ENCODE data around the gene EFEMP2.
"Not testable (repeated sequence)": the region's sequence is repeated elsewhere in the genome, so short reads cannot be mapped to it uniquely, and the experiment has no call there.

EFEMP2 gene

DNA sequence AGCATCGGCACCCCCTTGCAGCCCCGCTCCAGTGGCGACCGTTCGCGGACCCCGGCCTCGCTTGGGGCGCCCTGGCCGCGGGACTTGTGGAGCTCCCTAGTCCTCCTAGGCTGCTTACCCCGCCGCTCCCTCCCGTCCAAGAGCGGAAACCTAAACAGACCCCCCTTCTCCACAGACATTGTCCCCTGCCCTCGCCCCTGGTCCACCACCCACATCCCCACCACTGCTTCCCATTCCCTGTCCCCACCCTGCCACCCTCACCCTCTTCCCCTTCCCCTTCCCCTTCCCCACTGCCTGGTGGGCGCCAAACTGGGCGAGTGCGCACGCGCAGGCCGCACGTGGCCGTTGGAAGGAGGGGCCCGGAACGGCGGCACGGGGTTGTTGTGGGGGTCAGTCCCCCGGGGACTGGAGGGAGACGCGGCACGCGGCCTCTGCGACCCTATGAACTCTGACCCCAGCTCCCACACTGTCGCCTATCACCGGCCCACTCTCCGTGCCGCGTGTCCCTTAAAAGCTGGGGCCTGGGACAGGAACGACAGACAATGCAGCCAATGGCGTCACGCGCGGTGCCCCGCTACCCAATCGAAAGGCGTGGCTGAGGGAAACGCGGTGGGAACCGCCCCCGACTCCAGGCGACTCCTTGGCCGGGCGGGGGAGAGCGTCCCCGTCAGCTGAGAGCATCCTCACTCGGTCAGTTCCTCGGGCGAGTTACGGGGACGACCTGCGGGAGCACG lies 39.1 kb downstream of the EFEMP2 start, which contains the start of gene SNX32:
SNX32 (plus strand) TSS at position 667 of the 734 bp plus-strand sequence. CDS start 103 bp downstream, outside the sequence.
- DNase-seq (ENCODE audit: low spot score) = peak; percentile 98
- no peak for TF ChIP-seq CTCF (IDR thresholded peaks at IDR 0.05; ENCODE audit: extremely low read depth, missing control alignments)

GRCh38 chr11:65832231-65832630 lies 40.4 kb downstream of the EFEMP2 start:
- DNase-seq (ENCODE audit: low spot score) = not testable (repeated sequence)

- TF ChIP-seq CTCF (IDR thresholded peaks at IDR 0.05; ENCODE audit: extremely low read depth, missing control alignments) = no peak
- DNase-seq (ENCODE audit: low spot score) = no peak
Measured at GRCh38 chr11:65829459-65829858, 43.1 kb downstream of the EFEMP2 start.

DNA sequence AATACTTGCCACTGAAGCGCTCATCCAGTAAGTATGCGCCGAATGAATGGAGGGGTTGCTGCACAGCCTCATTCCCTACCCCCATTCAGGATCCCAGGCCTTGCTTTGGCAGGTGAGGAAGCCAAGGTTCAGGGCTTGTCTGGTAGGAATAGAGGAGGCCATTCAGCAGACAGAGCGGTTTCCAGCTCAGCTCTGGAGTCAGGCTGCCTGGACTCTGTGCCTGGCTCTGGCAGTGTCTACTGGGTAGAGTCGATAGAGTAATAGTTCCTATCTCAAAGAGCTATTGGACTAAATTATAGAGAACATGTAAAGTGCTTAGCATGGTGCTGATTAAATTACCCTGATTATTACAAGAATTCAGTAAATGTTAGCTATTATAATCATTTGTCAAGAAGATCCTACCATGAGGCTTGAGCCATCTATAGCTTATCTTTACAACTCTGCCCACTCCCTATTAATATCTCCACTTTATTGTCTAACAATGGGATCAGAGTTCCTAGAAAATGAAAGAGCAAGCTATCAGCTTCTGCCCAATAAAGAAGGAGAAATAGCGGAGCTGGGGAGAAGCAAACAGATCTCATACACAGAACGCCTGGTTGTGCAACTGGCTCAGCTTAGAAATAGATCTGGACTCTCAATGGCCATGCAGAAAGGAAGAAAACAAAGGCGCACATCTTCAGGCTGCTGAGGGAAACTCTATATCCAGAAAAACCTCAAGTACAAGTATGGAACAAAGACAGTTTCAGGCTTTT lies 45.4 kb downstream of the EFEMP2 start:
- TF ChIP-seq CTCF (IDR thresholded peaks at IDR 0.05; ENCODE audit: extremely low read depth, missing control alignments) = no peak
- DNase-seq (ENCODE audit: low spot score) = no peak

DNA sequence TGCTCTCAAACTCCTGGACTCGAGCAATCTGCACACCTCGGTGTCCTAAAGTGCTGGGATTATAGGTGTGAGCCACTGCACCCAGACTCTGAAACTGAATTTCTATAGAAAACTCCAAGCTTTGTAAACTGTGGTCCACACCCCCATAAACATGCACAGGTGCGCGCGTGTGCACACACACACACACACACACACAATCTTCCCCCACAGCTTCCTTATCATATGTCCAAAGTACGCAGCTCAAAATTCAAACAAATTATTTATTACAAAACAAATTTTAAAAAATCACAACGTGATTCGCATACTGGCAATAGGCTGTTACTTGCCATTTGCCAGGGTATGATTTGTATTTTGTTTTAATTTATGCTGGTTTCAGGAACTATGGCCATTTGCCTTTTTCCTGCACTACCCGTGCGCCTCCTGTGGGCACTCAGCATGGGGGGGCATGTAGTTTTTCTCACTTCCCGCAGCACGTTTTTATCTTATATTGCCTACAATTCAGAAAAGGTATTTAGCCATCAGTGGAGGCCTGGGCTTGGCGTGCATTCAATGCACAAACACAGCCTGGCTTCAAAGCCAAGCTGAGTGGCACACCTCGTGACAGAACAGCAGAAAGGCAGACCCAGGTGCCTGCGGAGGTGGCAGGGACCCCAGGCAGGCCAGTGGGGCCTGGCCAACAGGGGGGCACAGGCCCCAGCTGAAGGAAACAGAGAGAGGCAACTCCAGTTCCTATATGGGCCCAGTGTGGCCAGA lies 49.6 kb downstream of the EFEMP2 start:
- TF ChIP-seq CTCF (IDR thresholded peaks at IDR 0.05; ENCODE audit: extremely low read depth, missing control alignments) = no peak
- DNase-seq (ENCODE audit: low spot score) = no peak

DNA sequence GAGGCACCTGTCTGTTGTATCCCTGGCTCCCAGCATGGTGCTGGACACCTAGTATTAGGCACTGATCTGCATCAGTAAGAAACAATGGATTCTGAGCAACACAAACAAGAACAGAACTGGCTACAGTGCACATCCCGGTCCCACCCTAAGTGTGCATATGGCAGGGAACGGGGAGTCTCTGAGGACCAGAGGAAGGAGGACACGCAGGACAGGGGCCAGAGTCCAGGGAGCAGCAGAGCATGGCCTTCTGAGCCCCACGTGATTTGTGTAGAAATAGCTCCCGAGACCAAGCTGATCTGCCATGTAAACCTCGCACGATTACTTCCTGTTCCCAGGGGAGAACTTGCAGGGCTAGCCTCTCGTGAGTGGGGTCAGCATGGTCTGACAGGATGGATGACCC lies 51.5 kb downstream of the EFEMP2 start:
- no peak for DNase-seq (ENCODE audit: low spot score)
- TF ChIP-seq CTCF (IDR thresholded peaks at IDR 0.05; ENCODE audit: extremely low read depth, missing control alignments) = no peak

- DNase-seq (ENCODE audit: low spot score) = peak; percentile 98
- peak; percentile 100 for TF ChIP-seq CTCF (IDR thresholded peaks at IDR 0.05; ENCODE audit: extremely low read depth, missing control alignments)
Measured at GRCh38 chr11:65817835-65818680, 54.5 kb downstream of the EFEMP2 start.

All from GM20000 (cell line).